GM12873 (cell line): ENCODE measurements around the gene METTL25B.

Experiments used
- CTCF ChIP-seq: IDR thresholded peaks from 2 replicates; pipeline ENCODE4 v1.5.1; 2012; ENCODE audit warnings: low read depth, mild to moderate bottlenecking, moderate library complexity, low read length, control low read depth; ENCODE audit not compliant: insufficient read depth; ENCODE audit errors: missing control alignments

The METTL25B gene

GRCh38 chr1:156693848-156694689, 34.2 kb upstream of the METTL25B start:
- TF ChIP-seq CTCF: no peak

GRCh38 chr1:156694690-156694962, 33.6 kb upstream of the METTL25B start:
- no peak for TF ChIP-seq CTCF

- TF ChIP-seq CTCF: no peak
These were observed 31.5 kb upstream of the METTL25B start for GRCh38 chr1:156696755-156697154.

- no peak for TF ChIP-seq CTCF
These were observed 30.8 kb upstream of the METTL25B start for GRCh38 chr1:156697481-156697880.

- no peak for TF ChIP-seq CTCF
These were observed 29.3 kb upstream of the METTL25B start for GRCh38 chr1:156698995-156699394.

GRCh38 chr1:156700736-156701531, 27.3 kb upstream of the METTL25B start:
- no peak for TF ChIP-seq CTCF

- no peak for TF ChIP-seq CTCF
These were observed 24.9 kb upstream of the METTL25B start for GRCh38 chr1:156703336-156703735.
